Measurements from ENCODE around the gene POU2F3. TPM values are rescaled to one million over a fixed set of nuclear protein-coding genes. Genes with fewer than 3 reads are reported as not detected.
A peak's percentile ranks its signal among the peaks of the same experiment; 100 is the strongest.

POU2F3 gene
- total and polyA plus RNA-seq, 2 of the 13 experiments (the other 11 are each of a cell fraction or from before 2014, with no cell fraction given) = not detected

- WGBS (ENCODE audit: low lambda C conversion rate) = 95% methylated on average over 19 of the region's 22 CpGs
- intact Hi-C loops (cut with micrococcal nuclease; ENCODE audit: unreplicated experiment) = no loop called here
- H3K9me3 ChIP-seq (ENCODE audit: low read length) = no peaks in the 10 kb centered on the region
- TF ChIP-seq POLR2A (IDR thresholded peaks at IDR 0.05; ENCODE audit: insufficient read depth in 1 of 2, low read depth in 2 of 2, low read length in 2 of 2) = peak in 1 of 2 experiments; percentile 43; a peak in 2 of 4 replicates
- TF ChIP-seq ZSCAN31 (CRISPR knock-in tag; IDR thresholded peaks at IDR 0.05; ENCODE audit: low read depth) = no peak
- peak; percentile 62 for TF ChIP-seq RBM22 (optimal IDR thresholded peaks at IDR 0.05; ENCODE audit: low read length)
- no peak for TF ChIP-seq POLR2AphosphoS2 (IDR thresholded peaks at IDR 0.05; ENCODE audit: low read depth, low read length)
- peak; percentile 22; the same call in 1 of the 2 replicates for TF ChIP-seq RBFOX2 (IDR thresholded peaks at IDR 0.05; ENCODE audit: low read depth, low read length)
- TF ChIP-seq POLR2G (IDR thresholded peaks at IDR 0.05; ENCODE audit: low read depth, low read length) = peak; percentile 48
- peak; percentile 18; the same call in 1 of the 2 replicates for TF ChIP-seq ZNF687 (CRISPR knock-in tag; IDR thresholded peaks at IDR 0.05)
- TF ChIP-seq ZNF329 (CRISPR knock-in tag; IDR thresholded peaks at IDR 0.05; ENCODE audit: low read depth) = no peak
- no peak for TF ChIP-seq ATM (IDR thresholded peaks at IDR 0.05; ENCODE audit: borderline replicate concordance)
- H3K4me2 ChIP-seq (ENCODE audit: low read depth, low read length) = no peak overlapping the region
- no peak for FAIRE-seq
- peaks cover 10 to 34% of the 10 kb centered on the region in 2 experiments; a peak in 4 of 5 replicates for H3K36me3 ChIP-seq (replicated peaks in 1 of 2; ENCODE audit: control insufficient read depth in 1 of 2, insufficient read depth in 2 of 2, low read length in 2 of 2)
- no peak overlapping the region for H2AFZ ChIP-seq (ENCODE audit: low read length)
- no peaks in the 10 kb centered on the region for H3K79me2 ChIP-seq (ENCODE audit: insufficient read depth, low read length)
- H3K4me3 ChIP-seq (replicated peaks in 1 of 3; ENCODE audit: insufficient read depth in 1 of 3, low read depth in 2 of 3, low read length in 3 of 3) = no peak overlapping the region
- no peak overlapping the region for H3K9ac ChIP-seq (ENCODE audit: insufficient read depth, low read depth, low read length)
- in situ Hi-C loops (cut with HindIII; ENCODE audit: extremely low pct_ligation_motif_present, low pct_unique_long_range_greater_than_20kb) = loop anchor here (5.0 kb wide), 1 partner anchor 53 kb away; no protein-coding TSS in a partner anchor
- peaks cover 8% of the 10 kb centered on the region; the same call in 1 of the 2 replicates for H4K20me1 ChIP-seq (ENCODE audit: insufficient read depth, low read length)
- CTCF ChIA-PET (ENCODE audit: low intra/inter-chr PET ratio, low total read pairs) = no interaction called here
- no TSS peak for BruUV-seq (replicated peaks)
- H3K4me1 ChIP-seq (ENCODE audit: insufficient read depth, low read length) = peaks cover 12% of the 10 kb centered on the region
- POLR2A ChIA-PET = interaction anchor here (1.5 to 1.6 kb wide), 2 partner anchors 40 kb away, joined by 3 to 6 read pairs; no protein-coding TSS in a partner anchor
- H3K27ac ChIP-seq (ENCODE audit: extremely low read length, insufficient read depth, low read length) = no peak overlapping the region
- no peaks in the 10 kb centered on the region for H3K27me3 ChIP-seq (ENCODE audit: control insufficient read depth in 1 of 2, insufficient read depth in 2 of 2, low read length in 2 of 2)
- no peak for ATAC-seq
- no peak for DNase-seq (ENCODE audit: low spot score)
These were observed 14.7 kb upstream of the POU2F3 start for GRCh38 chr11:120224972-120225909.
